Subcutaneous adipose tissue (tissue), 4 donors: Measurements from ENCODE around the gene TFF1. TPM values are rescaled to one million over a fixed set of nuclear protein-coding genes. Genes with fewer than 3 reads are reported as not detected.

ENCODE experiments used
- total RNA-seq, 4 donors: library from RNA; depleted of rRNA; stranded (reverse); fragments of >200 nt; gene quantifications; one replicate each; pipeline ENCODE4 v1.1.0, GENCODE V29; 2016
- TF ChIP-seq, protein P1 (sequence below): fragments of 450-650 bp; IDR thresholded peaks from one replicate; pipeline ENCODE4 v1.5.1; 2016; ENCODE audit warnings: low read depth, mild to moderate bottlenecking, control low read depth, antibody characterized with exemption, moderate library complexity

Gene TFF1
- total RNA-seq, 4 donors from 2014 or later = not detected

DNA sequence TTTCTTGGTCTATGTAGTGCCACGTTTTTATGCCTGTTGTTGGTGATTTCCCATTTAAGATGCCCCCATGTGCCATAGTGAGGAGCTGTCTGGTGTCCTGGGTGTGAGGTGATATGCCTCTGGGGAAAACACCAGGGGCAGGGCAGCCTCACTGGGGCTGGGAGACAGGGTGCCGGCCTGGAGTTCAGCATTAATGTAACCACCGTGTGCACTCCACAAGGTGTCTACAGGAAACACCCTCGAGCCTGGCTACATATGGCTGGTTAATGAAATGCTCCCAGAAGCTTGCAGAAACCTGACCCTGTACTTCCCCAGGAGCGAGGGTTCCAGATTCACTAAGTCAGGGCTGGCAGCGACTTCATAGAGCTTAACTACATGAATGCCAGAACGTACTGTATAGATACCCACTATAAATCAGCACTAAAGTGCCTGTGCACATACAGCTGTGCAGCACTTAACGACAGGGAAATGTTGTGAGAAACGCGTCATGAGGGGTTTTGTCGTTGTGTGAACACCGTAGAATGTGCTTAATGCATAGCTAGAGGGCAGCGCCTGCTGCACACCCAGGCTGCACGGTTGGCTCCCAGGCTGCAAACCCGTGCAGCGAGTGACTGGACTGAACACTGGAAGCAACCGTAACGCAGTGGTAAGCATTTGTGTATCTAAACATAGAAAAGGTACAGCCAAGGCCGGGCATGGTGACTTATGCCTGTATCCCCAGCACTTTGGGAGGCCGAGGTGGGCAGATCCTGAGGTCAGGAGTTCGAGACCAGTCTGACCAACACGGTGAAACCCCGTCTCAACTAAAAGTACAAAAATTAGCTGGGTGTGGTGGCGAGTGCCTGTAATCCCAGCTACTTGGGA, 25.9 kb downstream of the TFF1 start:
- TF ChIP-seq, protein P1, sequence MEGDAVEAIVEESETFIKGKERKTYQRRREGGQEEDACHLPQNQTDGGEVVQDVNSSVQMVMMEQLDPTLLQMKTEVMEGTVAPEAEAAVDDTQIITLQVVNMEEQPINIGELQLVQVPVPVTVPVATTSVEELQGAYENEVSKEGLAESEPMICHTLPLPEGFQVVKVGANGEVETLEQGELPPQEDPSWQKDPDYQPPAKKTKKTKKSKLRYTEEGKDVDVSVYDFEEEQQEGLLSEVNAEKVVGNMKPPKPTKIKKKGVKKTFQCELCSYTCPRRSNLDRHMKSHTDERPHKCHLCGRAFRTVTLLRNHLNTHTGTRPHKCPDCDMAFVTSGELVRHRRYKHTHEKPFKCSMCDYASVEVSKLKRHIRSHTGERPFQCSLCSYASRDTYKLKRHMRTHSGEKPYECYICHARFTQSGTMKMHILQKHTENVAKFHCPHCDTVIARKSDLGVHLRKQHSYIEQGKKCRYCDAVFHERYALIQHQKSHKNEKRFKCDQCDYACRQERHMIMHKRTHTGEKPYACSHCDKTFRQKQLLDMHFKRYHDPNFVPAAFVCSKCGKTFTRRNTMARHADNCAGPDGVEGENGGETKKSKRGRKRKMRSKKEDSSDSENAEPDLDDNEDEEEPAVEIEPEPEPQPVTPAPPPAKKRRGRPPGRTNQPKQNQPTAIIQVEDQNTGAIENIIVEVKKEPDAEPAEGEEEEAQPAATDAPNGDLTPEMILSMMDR = no peak

DNA sequence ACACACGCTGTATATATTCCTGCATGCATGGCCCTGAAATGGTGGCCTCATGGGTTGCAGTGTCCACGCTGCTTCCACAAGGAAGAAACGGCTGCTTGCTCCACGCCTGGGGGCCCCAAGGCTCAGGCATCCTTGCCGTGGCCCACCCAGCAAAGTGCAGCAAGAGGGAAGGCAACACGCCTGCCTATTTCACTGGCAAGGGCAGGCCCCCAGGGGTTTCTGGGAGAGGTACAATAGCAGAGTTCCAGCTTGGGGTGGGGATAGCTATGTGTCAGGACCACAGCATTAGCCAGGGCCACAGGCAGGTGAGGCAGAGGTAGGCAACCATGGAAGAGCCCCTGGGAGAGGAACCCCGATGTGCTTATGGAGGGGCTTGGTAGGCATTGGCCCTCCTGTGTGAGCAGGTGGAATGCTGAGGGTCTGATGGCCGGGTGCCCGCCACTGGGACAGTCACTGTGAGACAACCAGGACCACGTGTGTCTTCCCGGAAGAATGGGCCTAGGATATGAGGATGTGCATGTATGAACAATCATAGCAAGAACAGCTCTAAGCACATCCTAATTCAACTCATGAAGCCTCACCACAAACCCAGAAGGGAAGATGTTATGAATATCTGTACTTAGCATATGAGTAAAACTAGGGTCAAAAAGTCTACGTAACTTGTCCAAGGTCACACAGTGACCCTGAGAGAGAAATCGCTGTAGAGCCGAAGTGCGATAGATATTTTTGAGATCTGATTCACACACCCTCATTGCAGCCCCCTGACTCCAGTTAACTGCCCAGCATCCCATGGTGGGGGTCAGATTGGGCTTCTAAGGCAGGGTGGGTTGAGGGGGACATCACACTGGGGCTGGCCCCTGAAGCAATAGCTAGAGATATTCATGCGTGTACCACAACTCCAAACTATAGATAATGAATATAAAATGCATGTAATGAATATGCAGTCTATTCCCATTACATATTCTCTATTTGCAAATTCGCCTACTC, 27.3 kb downstream of the TFF1 start:
- TF ChIP-seq, protein P1 = no peak

DNA sequence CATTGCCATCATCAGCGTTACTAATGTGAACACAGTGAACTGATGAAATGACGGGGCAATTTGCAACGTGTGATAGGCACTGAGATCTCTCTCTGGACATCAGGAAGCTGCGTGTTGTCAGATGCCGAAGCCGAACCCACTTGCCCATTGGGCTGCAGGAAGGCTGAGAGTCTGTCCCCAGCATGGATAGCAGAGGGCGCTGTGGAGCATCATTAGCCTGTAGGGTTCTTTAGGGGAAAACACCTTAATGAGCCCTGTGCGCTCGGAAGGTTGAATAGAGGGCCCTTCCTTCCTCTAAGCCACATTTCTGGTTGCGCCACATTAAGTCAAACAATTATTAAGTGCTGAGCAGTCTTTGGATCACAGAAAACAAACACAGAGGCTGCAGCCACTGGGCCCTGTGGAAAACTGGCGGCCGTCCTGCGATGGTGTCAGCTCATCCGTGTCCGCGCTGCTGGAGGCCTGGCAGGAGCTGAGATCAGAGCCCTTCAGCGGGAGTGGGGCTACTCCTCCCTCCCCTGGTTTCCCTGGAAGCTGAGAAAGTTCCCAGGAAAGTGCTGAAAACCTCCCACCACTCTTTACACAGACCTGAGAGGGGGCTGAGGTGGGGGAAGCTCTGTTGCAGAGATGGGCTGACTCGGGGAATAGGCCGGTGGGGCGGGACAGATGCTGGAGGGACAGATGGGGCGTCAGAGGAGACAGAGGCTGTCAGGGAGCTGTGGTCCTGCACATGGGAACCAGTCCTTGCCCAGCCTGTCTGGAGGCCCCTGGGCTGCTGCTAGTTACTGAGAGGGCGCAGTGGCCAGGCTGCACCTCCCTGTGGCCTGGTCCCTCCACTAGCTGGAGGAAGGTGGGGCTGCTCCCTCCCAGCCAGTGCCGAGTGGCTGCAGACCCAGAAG, 28.3 kb downstream of the TFF1 start:
- TF ChIP-seq, protein P1 = no peak

DNA sequence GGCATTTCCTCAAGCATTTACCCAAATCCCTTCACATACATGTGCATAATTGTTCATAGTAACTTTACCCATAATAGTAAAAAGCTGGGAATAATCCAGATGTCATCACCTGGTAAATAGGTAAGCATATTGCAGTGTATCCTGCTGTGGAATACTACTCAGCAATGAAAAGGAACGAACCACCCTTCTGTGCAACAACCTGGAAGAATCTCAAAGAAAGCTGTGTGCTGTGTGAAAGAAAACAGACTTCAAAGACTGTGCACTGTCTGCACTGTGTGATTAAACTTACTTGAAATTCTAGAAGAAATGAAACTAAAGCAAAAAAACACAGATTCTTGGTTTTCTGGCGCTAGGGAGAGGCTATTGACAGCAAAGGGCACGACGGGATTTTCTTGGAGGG, 29.1 kb downstream of the TFF1 start:
- TF ChIP-seq, protein P1 = no peak

DNA sequence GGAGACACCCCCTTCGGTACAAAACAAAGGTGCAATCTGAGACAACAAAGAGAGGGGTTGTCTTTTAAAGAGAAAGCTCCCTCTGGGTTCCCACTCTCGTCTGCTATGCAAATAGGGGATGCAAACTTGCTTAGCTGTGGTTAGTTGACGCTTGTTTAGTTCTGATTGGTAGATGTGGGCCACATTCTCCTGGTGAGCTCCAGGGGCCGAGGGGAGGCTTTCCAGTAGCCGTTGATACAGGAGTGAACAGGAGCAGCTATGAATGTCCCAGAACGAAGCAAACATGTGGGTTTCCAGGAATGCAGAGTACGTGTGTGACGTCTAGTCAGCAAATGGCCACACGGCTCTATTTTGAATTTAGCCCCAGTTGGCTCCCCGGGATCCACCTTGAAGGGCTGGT, 30.3 kb downstream of the TFF1 start:
- TF ChIP-seq, protein P1 = no peak

DNA sequence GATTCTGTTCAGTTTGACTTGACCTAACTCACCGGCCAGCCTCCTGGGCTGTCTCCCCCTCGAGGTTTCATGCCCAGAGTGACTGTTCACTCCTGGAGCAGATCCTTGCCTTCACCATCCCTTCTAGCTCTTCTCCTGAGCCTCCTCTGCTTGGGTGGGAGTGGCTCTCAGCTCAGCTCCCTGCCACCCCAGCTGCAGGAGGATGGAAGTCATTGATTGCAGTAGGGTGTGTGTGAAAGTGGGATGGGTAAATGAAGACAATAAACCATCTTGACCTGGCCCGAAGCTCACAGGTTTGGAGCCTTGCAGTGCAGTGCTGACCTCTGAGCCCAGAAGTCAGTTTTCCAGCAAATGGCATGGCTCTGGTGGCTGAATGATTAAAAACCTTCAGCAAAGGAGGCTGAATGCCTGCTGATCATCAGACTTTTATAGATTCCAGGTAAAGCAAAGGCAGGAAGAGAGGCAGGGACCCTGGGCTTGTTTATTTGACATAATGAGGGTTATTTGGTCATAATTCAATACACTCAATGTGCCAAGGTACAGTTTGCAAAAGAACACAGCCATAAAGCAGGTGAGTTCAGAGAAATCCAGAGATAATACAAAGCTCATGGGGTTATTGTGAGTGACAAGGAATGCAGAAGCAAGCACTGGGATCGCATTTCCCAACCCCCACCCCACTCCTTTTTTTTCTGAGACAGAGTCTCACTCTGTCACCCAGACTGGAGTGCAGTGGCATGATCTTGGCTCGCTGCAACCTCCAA, 33.6 kb downstream of the TFF1 start:
- TF ChIP-seq, protein P1 = no peak
